ENCODE data around the gene HOXA6. TPM values are rescaled to one million over a fixed set of nuclear protein-coding genes. Genes with fewer than 3 reads are reported as not detected.

The HOXA6 gene
- total RNA-seq, 1 experiment from 2014 or later: 3.3 TPM

- intact Hi-C loops (cut with micrococcal nuclease; ENCODE audit: unreplicated experiment) (loop anchor here (5.0 kb wide), 1 partner anchor 785 kb away; no protein-coding TSS in a partner anchor), in situ Hi-C loops (cut with HindIII; ENCODE audit: low pct_unique_long_range_greater_than_20kb, low sequenced_read_pairs) (no loop called here)
- ChIA-PET POLR2A (no interaction called here), CTCF (interaction anchor here (0.7 to 2.5 kb wide), 2 partner anchors 480 to 794 kb away, joined by 6 to 18 read pairs; no protein-coding TSS in a partner anchor)
- no peak overlapping the region for H3K4me3 ChIP-seq (ENCODE audit: low read depth in 2 of 2, low read length in 2 of 2)
- H3K27ac ChIP-seq (ENCODE audit: low read length): no peak overlapping the region
- no peak for ATAC-seq
- TF ChIP-seq POLR2AphosphoS5 (IDR thresholded peaks at IDR 0.05; ENCODE audit: low read depth, low read length) (no peak), TCF7L2 (IDR thresholded peaks at IDR 0.05; ENCODE audit: low read depth, low read length) (no peak), CTCF (IDR thresholded peaks at IDR 0.05) (no peak), REST (IDR thresholded peaks at IDR 0.05; ENCODE audit: insufficient read depth in 1 of 2, low read depth in 2 of 2, low read length in 1 of 2) (no peak), SIN3A (IDR thresholded peaks at IDR 0.05; ENCODE audit: borderline replicate concordance, insufficient read depth, low read depth, low read length) (no peak)
- H3K4me1 ChIP-seq (ENCODE audit: control insufficient read depth, insufficient read depth, low read length): no peaks in the 10 kb centered on the region
- H3K9me3 ChIP-seq (ENCODE audit: control insufficient read depth, insufficient read depth, low read depth, low read length): no peaks in the 10 kb centered on the region
- DNase-seq (ENCODE audit: low read depth, low spot score): no peak
- no peaks in the 10 kb centered on the region; the same call in 1 of the 2 replicates for H3K36me3 ChIP-seq (ENCODE audit: control insufficient read depth, insufficient read depth, low read length)
- no peaks in the 10 kb centered on the region for H3K27me3 ChIP-seq (ENCODE audit: control insufficient read depth, insufficient read depth, low read length)
- no TSS peak for BruUV-seq (replicated peaks)
These were observed 15.2 kb upstream of the HOXA6 start for GRCh38 chr7:27162561-27163287.

- in situ Hi-C loops (cut with HindIII; ENCODE audit: low pct_unique_long_range_greater_than_20kb, low sequenced_read_pairs): no loop called here
- no peak for TF ChIP-seq REST (IDR thresholded peaks at IDR 0.05; ENCODE audit: insufficient read depth in 1 of 2, low read depth in 2 of 2, low read length in 1 of 2)
- TF ChIP-seq POLR2AphosphoS5 (IDR thresholded peaks at IDR 0.05; ENCODE audit: low read depth, low read length): no peak
- TF ChIP-seq CTCF (IDR thresholded peaks at IDR 0.05): no peak
- no peak for TF ChIP-seq TCF7L2 (IDR thresholded peaks at IDR 0.05; ENCODE audit: low read depth, low read length)
- TF ChIP-seq SIN3A (IDR thresholded peaks at IDR 0.05; ENCODE audit: borderline replicate concordance, insufficient read depth, low read depth, low read length): no peak
- no peaks in the 10 kb centered on the region for H3K4me1 ChIP-seq (ENCODE audit: control insufficient read depth, insufficient read depth, low read length)
- intact Hi-C loops (cut with micrococcal nuclease; ENCODE audit: unreplicated experiment): loop anchor here (2.0 to 5.0 kb wide), 2 partner anchors 479 to 785 kb away; no protein-coding TSS in a partner anchor
- no peak overlapping the region for H3K4me3 ChIP-seq (ENCODE audit: low read depth in 2 of 2, low read length in 2 of 2)
- H3K27me3 ChIP-seq (ENCODE audit: control insufficient read depth, insufficient read depth, low read length): no peaks in the 10 kb centered on the region
- ATAC-seq: no peak
- H3K9me3 ChIP-seq (ENCODE audit: control insufficient read depth, insufficient read depth, low read depth, low read length): no peaks in the 10 kb centered on the region
- BruUV-seq (replicated peaks): no TSS peak
- ChIA-PET POLR2A (no interaction called here), CTCF (interaction anchor here (0.7 to 2.5 kb wide), 8 partner anchors 12 to 1269 kb away, joined by 3 to 24 read pairs (median 6); no protein-coding TSS in a partner anchor)
- H3K27ac ChIP-seq (ENCODE audit: low read length): no peak overlapping the region
- no peaks in the 10 kb centered on the region; the same call in 1 of the 2 replicates for H3K36me3 ChIP-seq (ENCODE audit: control insufficient read depth, insufficient read depth, low read length)
- DNase-seq (ENCODE audit: low read depth, low spot score): no peak
These were observed 14.4 kb upstream of the HOXA6 start for GRCh38 chr7:27161721-27162560.

All from Panc1 (cell line).